A549 (cell line): ENCODE measurements around the gene PTGER3. TPM values are rescaled to one million over a fixed set of nuclear protein-coding genes. Genes with fewer than 3 reads are reported as not detected.

ENCODE experiments used
- ATAC-seq, 2 experiments: fragments of 200-7000 bp in 1 of 2; fragments of >200 bp in 1 of 2; cut with Nextera tagmentation in 1 of 2; cut with Tn5 transposase in 1 of 2; 3 replicates each; pipeline versions ENCODE4 v1.8.0 to v1.9.1; 2018 to 2020; ENCODE audit warnings: mild to moderate bottlenecking in 1 of 2, moderate library complexity in 1 of 2
- CTCF ChIA-PET: fragments of 300-600 bp; sonication (Branson Sonifier 250); formaldehyde crosslinking; extraction: SDS; loops from one replicate; lab custom pipeline; 2021; ENCODE audit warnings: antibody characterized with exemption, inconsistent platforms; lab: Yijun Ruan, JAX
- POLR2A ChIA-PET: fragments of 350-600 bp; formaldehyde crosslinking; extraction: SDS; loops from one replicate; lab custom pipeline; 2021; ENCODE audit warnings: antibody characterized with exemption, inconsistent platforms; lab: Yijun Ruan, JAX
- DNase-seq, 2 experiments: peaks; one replicate each; pipeline versions ENCODE4 v3.0.0 to v3.0.0-alpha.2; 2011 to 2016; ENCODE audit warnings: low read depth in 1 of 2, low spot score in 1 of 2
- FAIRE-seq: peaks from 2 replicates; lab custom pipeline; 2011; peaks lifted over from hg19 to GRCh38; lab: Jason Lieb, UNC
- H3K27ac ChIP-seq, 2 experiments: fragments of >200 bp; sonication (Bioruptor Twin); formaldehyde crosslinking; 3 replicates each; pipeline ENCODE4 v1.5.1; 2016 to 2017
- H3K4me1 ChIP-seq: fragments of >200 bp; sonication (Bioruptor Twin); formaldehyde crosslinking; 3 replicates; pipeline ENCODE4 v1.6.1; 2016
- H3K4me2 ChIP-seq: fragments of >200 bp; sonication (Bioruptor Twin); formaldehyde crosslinking; 3 replicates; pipeline ENCODE4 v1.6.1; 2016
- H3K4me3 ChIP-seq: fragments of >200 bp; sonication (Bioruptor Twin); formaldehyde crosslinking; 3 replicates; pipeline ENCODE4 v1.5.1; 2016
- H3K9me3 ChIP-seq: fragments of >200 bp; sonication (Bioruptor Twin); formaldehyde crosslinking; 3 replicates; pipeline ENCODE4 v1.6.1; 2016
- BCL3 ChIP-seq: fragments of >200 bp; sonication (Bioruptor Twin); formaldehyde crosslinking; IDR thresholded peaks from 3 replicates; pipeline ENCODE4 v1.6.1; 2016
- CHD4 ChIP-seq: fragments of 200-600 bp; sonication (generic); IDR thresholded peaks from 2 replicates; pipeline ENCODE4 v1.6.1; 2016; ENCODE audit warnings: antibody characterized with exemption, mild to moderate bottlenecking, borderline replicate concordance
- EHMT2 ChIP-seq: fragments of 200-600 bp; sonication (generic); IDR thresholded peaks from 2 replicates; pipeline ENCODE4 v1.6.1; 2016; ENCODE audit warnings: antibody characterized with exemption, low read depth, mild to moderate bottlenecking, moderate library complexity
- ESRRA ChIP-seq: fragments of 150-350 bp; IDR thresholded peaks from 2 replicates; pipeline ENCODE4 v1.6.1; 2014; ENCODE audit warnings: mild to moderate bottlenecking, low read length, borderline replicate concordance
- FOXS1 ChIP-seq: fragments of 250-450 bp; sonication (Bioruptor Pico); IDR thresholded peaks from 2 replicates; pipeline ENCODE4 v1.5.0; 2020; ENCODE audit warnings: mild to moderate bottlenecking, moderate library complexity
- HDAC2 ChIP-seq: fragments of 200-600 bp; sonication (generic); IDR thresholded peaks from 2 replicates; pipeline ENCODE4 v1.6.1; 2016
- HEYL ChIP-seq: fragments of 250-450 bp; sonication (Bioruptor Pico); IDR thresholded peaks from 2 replicates; pipeline ENCODE4 v1.8.0; 2021; ENCODE audit warnings: mild to moderate bottlenecking, moderate library complexity
- HMGXB4 ChIP-seq: fragments of 250-450 bp; sonication (Bioruptor Pico); IDR thresholded peaks from 2 replicates; pipeline ENCODE4 v1.5.0; 2021; ENCODE audit warnings: mild to moderate bottlenecking, moderate library complexity, borderline replicate concordance
- HOXB13 ChIP-seq: fragments of 250-450 bp; sonication (Bioruptor Pico); IDR thresholded peaks from 2 replicates; pipeline ENCODE4 v1.5.0; 2020; ENCODE audit warnings: low read depth, mild to moderate bottlenecking, moderate library complexity
- NFE2L2 ChIP-seq: fragments of 150-350 bp; conservative IDR thresholded peaks from 2 replicates; pipeline ENCODE4 v1.6.1; 2014; ENCODE audit warnings: low read length
- PHF8 ChIP-seq: fragments of 200-600 bp; sonication (generic); IDR thresholded peaks from 2 replicates; pipeline ENCODE4 v1.6.1; 2016; ENCODE audit warnings: low read depth, mild to moderate bottlenecking, antibody characterized with exemption, moderate library complexity, borderline replicate concordance
- POLR2AphosphoS2 ChIP-seq: conservative IDR thresholded peaks from 2 replicates; pipeline ENCODE4 v1.6.1; 2012; ENCODE audit warnings: low read length, improper control_type of control experiment, inconsistent platforms
- RARB ChIP-seq: fragments of 250-450 bp; sonication (Bioruptor Pico); IDR thresholded peaks from 2 replicates; pipeline ENCODE4 v1.8.0; 2021; ENCODE audit warnings: mild to moderate bottlenecking, moderate library complexity
- SMC3 ChIP-seq: fragments of >200 bp; sonication (Bioruptor Twin); formaldehyde crosslinking; IDR thresholded peaks from 3 replicates; pipeline ENCODE4 v1.6.1; 2018; ENCODE audit warnings: inconsistent platforms
- SREBF2 ChIP-seq: fragments of 450-650 bp; IDR thresholded peaks from 2 replicates; pipeline ENCODE4 v1.6.1; 2014; ENCODE audit warnings: mild to moderate bottlenecking, moderate library complexity
- TP53 ChIP-seq: fragments of 250-450 bp; sonication (Bioruptor Pico); IDR thresholded peaks from 2 replicates; pipeline ENCODE4 v1.5.0; 2021; ENCODE audit warnings: mild to moderate bottlenecking, moderate library complexity
- ZC3H11A ChIP-seq: fragments of 450-650 bp; IDR thresholded peaks from 2 replicates; pipeline ENCODE4 v1.6.1; 2014; ENCODE audit warnings: antibody characterized with exemption, mild to moderate bottlenecking
- ZFP36 ChIP-seq: fragments of 450-650 bp; IDR thresholded peaks from 2 replicates; pipeline ENCODE4 v1.6.1; 2014; ENCODE audit warnings: borderline replicate concordance; ENCODE audit not compliant: partially characterized antibody
- ZNF302 ChIP-seq: fragments of 250-450 bp; sonication (Bioruptor Pico); IDR thresholded peaks from 2 replicates; pipeline ENCODE4 v1.9.0; 2021; ENCODE audit warnings: inconsistent platforms, mild to moderate bottlenecking, moderate library complexity
- WGBS: methylation state at CpG from one replicate; pipeline ENCODE4 v1.1.6; 2017; ENCODE audit errors: missing lambda C conversion rate; 5-methylcytosine and 5-hydroxymethylcytosine counted together
- polyA plus RNA-seq, 4 experiments: library from polyadenylated mRNA; depleted of rRNA in 3 of 4; stranded (reverse); fragments of >200 nt; fragmentation: RNase III in 1 of 4; extraction: RNeasy Plus Mini Kit Qiagen cat#74134 plus additional on column Dnase treatment in 1 of 4; gene quantifications; 2 replicates in 3 of 4; 3 replicates in 1 of 4; pipeline ENCODE4 v1.2.3, GENCODE V29; 2011 to 2017

Gene PTGER3
- polyA plus RNA-seq, 2 of the 4 experiments (the other 2 are of a cell fraction): not detected

GRCh38 chr1:71001624-71002023 is 46.0 kb downstream of the PTGER3 start (continued):
- no peak for TF ChIP-seq CHD4

- DNase-seq: no peak
- 0% methylated on average over 1 of the region's 1 CpG for WGBS
- no peaks in the 10 kb centered on the region for H3K9me3 ChIP-seq
- ATAC-seq: no peak
- no peak for FAIRE-seq
- TF ChIP-seq ESRRA (no peak), RARB (CRISPR knock-in tag) (no peak), HEYL (CRISPR knock-in tag) (no peak), HOXB13 (CRISPR knock-in tag) (no peak), EHMT2 (no peak), HDAC2 (no peak), SMC3 (no peak), CHD4 (no peak), PHF8 (no peak), ZFP36 (no peak), HMGXB4 (no peak), TP53 (CRISPR knock-in tag) (no peak), NFE2L2 (no peak), ZC3H11A (no peak), ZNF302 (no peak), POLR2AphosphoS2 (no peak), BCL3 (no peak)
- TF ChIP-seq, all 56 proteins: peak for 0
- no peak overlapping the region for H3K4me2 ChIP-seq
- no peak overlapping the region for H3K4me3 ChIP-seq
- CTCF ChIA-PET: no interaction called here
- POLR2A ChIA-PET: no interaction called here
- no peaks in the 10 kb centered on the region for H3K4me1 ChIP-seq
- no peak overlapping the region for H3K27ac ChIP-seq
These were observed 49.8 kb downstream of the PTGER3 start for GRCh38 chr1:70997793-70998192.

GRCh38 chr1:70994753-70995268 is 52.8 kb downstream of the PTGER3 start:
- FAIRE-seq (no peak), DNase-seq (no peak), ATAC-seq (no peak)
- H3K9me3 ChIP-seq: no peaks in the 10 kb centered on the region
- TF ChIP-seq FOXS1 (no peak), SREBF2 (no peak), POLR2AphosphoS2 (no peak), ESRRA (no peak), HDAC2 (no peak), HMGXB4 (no peak)
- no peak overlapping the region for H3K4me3 ChIP-seq
- WGBS: 0% methylated on average over 1 of the region's 1 CpG
- CTCF ChIA-PET: no interaction called here
- POLR2A ChIA-PET: no interaction called here
- no peaks in the 10 kb centered on the region for H3K4me1 ChIP-seq
- H3K27ac ChIP-seq: no peak overlapping the region
- H3K4me2 ChIP-seq: no peak overlapping the region
